Colonic mucosa (tissue), 4 donors: Measurements from ENCODE around the gene LARP4B. TPM values are rescaled to one million over a fixed set of nuclear protein-coding genes. Genes with fewer than 3 reads are reported as not detected.

Experiments used
- DNase-seq: peaks from one replicate; pipeline ENCODE4 v3.0.0-alpha.2; 2020
- H3K27ac ChIP-seq: fragments of 200-600 bp; one replicate; pipeline ENCODE4 v1.8.0; 2021
- H3K27me3 ChIP-seq: fragments of 200-600 bp; one replicate; pipeline ENCODE4 v1.8.0; 2021
- H3K36me3 ChIP-seq: fragments of 200-600 bp; one replicate; pipeline ENCODE4 v1.8.0; 2021
- H3K4me1 ChIP-seq: fragments of 200-600 bp; one replicate; pipeline ENCODE4 v1.8.0; 2021; ENCODE audit warnings: mild to moderate bottlenecking
- H3K4me3 ChIP-seq: fragments of 200-600 bp; one replicate; pipeline ENCODE4 v1.8.0; 2021
- H3K9ac ChIP-seq, 2 donors: one replicate each; pipeline ENCODE4 v1.7.0; 2013; ENCODE audit warnings: control low read depth in 2 of 2, low read depth in 2 of 2, low read length in 2 of 2
- H3K9me3 ChIP-seq: fragments of 200-600 bp; one replicate; pipeline ENCODE4 v1.8.0; 2021
- CTCF ChIP-seq: fragments of 200-600 bp; IDR thresholded peaks from one replicate; pipeline ENCODE4 v1.8.0; 2022; ENCODE audit warnings: antibody characterized with exemption, mild to moderate bottlenecking
- intact Hi-C: fragments of 100-400 bp; cut with DNase I; formaldehyde crosslinking; loops from one replicate; pipeline ENCODE4 v1.14.1; 2022
- total RNA-seq, 2 donors: library from RNA; stranded (reverse); fragmentation: NEBNext Ultra II Directional in 1 of 2; extraction: Animal tissue kit (Norgen Biotek cat#: 25700) in 1 of 2; gene quantifications; one replicate each; pipeline ENCODE4 v1.2.1, GENCODE V29; 2021
- donor health status: healthy.
- donor health status: DM: no; HTN: no; CAD: no.
- donor health status: DM: no; HTN: no; CAD: no.

Gene LARP4B
- total RNA-seq, 2 donors from 2014 or later: 129 to 136 TPM

- TF ChIP-seq CTCF: no peak
- Histone ChIP-seq H3K36me3 (no peaks in the 10 kb centered on the region), H3K27ac (no peak overlapping the region), H3K4me1 (no peaks in the 10 kb centered on the region), H3K9me3 (no peaks in the 10 kb centered on the region), H3K9ac (no peak overlapping the region), H3K4me3 (no peak overlapping the region), H3K27me3 (no peaks in the 10 kb centered on the region)
- DNase-seq: no peak
- intact Hi-C loops: no loop called here
Measured at GRCh38 chr10:761376-761775, 170.1 kb downstream of the LARP4B start.

GRCh38 chr10:760622-761021 lies 170.9 kb downstream of the LARP4B start:
- H3K4me3 ChIP-seq: no peak overlapping the region
- no peaks in the 10 kb centered on the region for H3K4me1 ChIP-seq
- H3K36me3 ChIP-seq: no peaks in the 10 kb centered on the region
- TF ChIP-seq CTCF: no peak
- no peaks in the 10 kb centered on the region for H3K9me3 ChIP-seq
- no peak overlapping the region for H3K9ac ChIP-seq
- H3K27ac ChIP-seq: no peak overlapping the region
- no peak for DNase-seq
- intact Hi-C loops: no loop called here
- no peaks in the 10 kb centered on the region for H3K27me3 ChIP-seq

GRCh38 chr10:759898-760477 lies 171.5 kb downstream of the LARP4B start:
- intact Hi-C loops: no loop called here
- Histone ChIP-seq H3K4me3 (no peak overlapping the region), H3K9me3 (no peaks in the 10 kb centered on the region), H3K4me1 (no peaks in the 10 kb centered on the region), H3K27ac (no peak overlapping the region), H3K9ac (no peak overlapping the region), H3K36me3 (no peaks in the 10 kb centered on the region), H3K27me3 (no peaks in the 10 kb centered on the region)
- TF ChIP-seq CTCF: no peak
- no peak for DNase-seq

Other genes with a start within 250 kb of the LARP4B start
- gene DIP2C, start 242.0 kb downstream of the LARP4B start, total RNA-seq: 10 to 100 TPM in 1 of 2 donors, 1 to 10 TPM in 1; 7.6 to 11.2 TPM
- gene GTPBP4, start 56.7 kb upstream of the LARP4B start, total RNA-seq: 10 to 100 TPM; 22.4 to 43.6 TPM
- not detected for gene IDI2, start 94.2 kb upstream of the LARP4B start, total RNA-seq
- 100 to 1,000 TPM in 1 of 2 donors, 10 to 100 TPM in 1; 41.3 to 142 TPM for gene IDI1, start 117.4 kb upstream of the LARP4B start, total RNA-seq
- 10 to 100 TPM; 18.6 to 18.7 TPM for gene WDR37, start 124.7 kb upstream of the LARP4B start, total RNA-seq